GM12891 (cell line): ENCODE measurements around the gene POU6F1.

Experiments used
- DNase-seq: peaks from one replicate; pipeline ENCODE4 v3.0.0; 2011; ENCODE audit warnings: low spot score; ENCODE audit not compliant: insufficient read length
- FAIRE-seq: peaks from 2 replicates; lab custom pipeline; 2011; peaks lifted over from hg19 to GRCh38; lab: Jason Lieb, UNC
- PAX5 ChIP-seq: IDR thresholded peaks from 2 replicates; pipeline ENCODE4 v1.6.1; 2011; ENCODE audit warnings: low read length, moderate library complexity, mild to moderate bottlenecking; ENCODE audit not compliant: insufficient read depth, severe bottlenecking
- POLR2A ChIP-seq: IDR thresholded peaks from 2 replicates; pipeline ENCODE4 v1.6.1; 2011; ENCODE audit warnings: low read depth, low read length, control low read depth
- POLR2AphosphoS5 ChIP-seq: IDR thresholded peaks from 2 replicates; pipeline ENCODE4 v1.6.1; 2011; ENCODE audit warnings: low read depth, low read length, control low read depth
- POU2F2 ChIP-seq: IDR thresholded peaks from 2 replicates; pipeline ENCODE4 v1.6.1; 2011; ENCODE audit warnings: low read depth, mild to moderate bottlenecking, control low read depth, low read length, moderate library complexity
- SPI1 ChIP-seq: IDR thresholded peaks from 2 replicates; pipeline ENCODE4 v1.6.1; 2011; ENCODE audit warnings: low read depth, low read length, control low read depth
- TAF1 ChIP-seq: IDR thresholded peaks from 2 replicates; pipeline ENCODE4 v1.6.1; 2011; ENCODE audit warnings: low read depth, low read length, control low read depth

The POU6F1 gene

GRCh38 chr12:51147309-51147708 is 70.6 kb downstream of the POU6F1 start:
- no peak for DNase-seq
- TF ChIP-seq TAF1: no peak
- no peak for TF ChIP-seq POLR2AphosphoS5
- no peak for TF ChIP-seq POU2F2
- TF ChIP-seq PAX5: no peak
- no peak for TF ChIP-seq POLR2A
- no peak for TF ChIP-seq SPI1
- FAIRE-seq: no peak

- TF ChIP-seq PAX5: no peak
- TF ChIP-seq POLR2A: no peak
- TF ChIP-seq TAF1: no peak
- TF ChIP-seq POLR2AphosphoS5: no peak
- no peak for TF ChIP-seq SPI1
- FAIRE-seq: no peak
- DNase-seq: no peak
Observed at GRCh38 chr12:51139292-51139844, 78.5 kb downstream of the POU6F1 start.
